PC-9 (cell line): ENCODE results near the gene CRABP2.

Experiments used
- CTCF ChIP-seq: fragments of 200-600 bp; sonication (generic); conservative IDR thresholded peaks from 2 replicates; pipeline ENCODE4 v1.6.1; 2017; ENCODE audit warnings: mixed run types, antibody characterized with exemption, mild to moderate bottlenecking, moderate library complexity
- EZH2 ChIP-seq: fragments of 200-600 bp; sonication (generic); IDR thresholded peaks from 2 replicates; pipeline ENCODE4 v1.8.0; 2017; ENCODE audit warnings: antibody characterized with exemption, low read depth

- TF ChIP-seq CTCF (peak; percentile 93), EZH2 (no peak)
Measured at GRCh38 chr1:156725683-156726280, 20.4 kb upstream of the CRABP2 start.
